Measurements from ENCODE around the gene STYXL2.

DNA sequence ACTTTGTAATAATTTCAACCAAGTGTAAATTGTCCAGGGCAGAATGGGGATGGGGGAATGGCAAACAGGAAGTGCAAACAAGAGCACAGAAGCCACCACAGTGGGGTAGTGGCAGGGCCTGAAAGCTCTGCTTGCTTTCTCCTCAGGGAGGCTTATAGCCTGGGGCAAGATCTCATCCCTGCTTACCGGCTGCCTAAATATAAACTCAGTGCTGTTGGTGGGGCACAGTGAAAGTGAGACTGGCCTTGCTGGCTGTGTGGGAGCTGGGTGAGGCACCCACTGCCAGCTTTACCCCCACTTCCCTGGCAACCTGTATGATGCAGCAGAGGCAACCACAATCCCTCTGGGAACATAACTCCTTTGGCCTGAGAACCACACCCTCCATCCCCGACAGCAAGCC is 15.2 kb downstream of the STYXL2 start:
- TF ChIP-seq POLR2AphosphoS5 (IDR thresholded peaks at IDR 0.05; ENCODE audit: low read depth), result no peak
- TF ChIP-seq CTCF (IDR thresholded peaks at IDR 0.05; ENCODE audit: insufficient read depth, low read length), result no peak
- TF ChIP-seq, protein P1, sequence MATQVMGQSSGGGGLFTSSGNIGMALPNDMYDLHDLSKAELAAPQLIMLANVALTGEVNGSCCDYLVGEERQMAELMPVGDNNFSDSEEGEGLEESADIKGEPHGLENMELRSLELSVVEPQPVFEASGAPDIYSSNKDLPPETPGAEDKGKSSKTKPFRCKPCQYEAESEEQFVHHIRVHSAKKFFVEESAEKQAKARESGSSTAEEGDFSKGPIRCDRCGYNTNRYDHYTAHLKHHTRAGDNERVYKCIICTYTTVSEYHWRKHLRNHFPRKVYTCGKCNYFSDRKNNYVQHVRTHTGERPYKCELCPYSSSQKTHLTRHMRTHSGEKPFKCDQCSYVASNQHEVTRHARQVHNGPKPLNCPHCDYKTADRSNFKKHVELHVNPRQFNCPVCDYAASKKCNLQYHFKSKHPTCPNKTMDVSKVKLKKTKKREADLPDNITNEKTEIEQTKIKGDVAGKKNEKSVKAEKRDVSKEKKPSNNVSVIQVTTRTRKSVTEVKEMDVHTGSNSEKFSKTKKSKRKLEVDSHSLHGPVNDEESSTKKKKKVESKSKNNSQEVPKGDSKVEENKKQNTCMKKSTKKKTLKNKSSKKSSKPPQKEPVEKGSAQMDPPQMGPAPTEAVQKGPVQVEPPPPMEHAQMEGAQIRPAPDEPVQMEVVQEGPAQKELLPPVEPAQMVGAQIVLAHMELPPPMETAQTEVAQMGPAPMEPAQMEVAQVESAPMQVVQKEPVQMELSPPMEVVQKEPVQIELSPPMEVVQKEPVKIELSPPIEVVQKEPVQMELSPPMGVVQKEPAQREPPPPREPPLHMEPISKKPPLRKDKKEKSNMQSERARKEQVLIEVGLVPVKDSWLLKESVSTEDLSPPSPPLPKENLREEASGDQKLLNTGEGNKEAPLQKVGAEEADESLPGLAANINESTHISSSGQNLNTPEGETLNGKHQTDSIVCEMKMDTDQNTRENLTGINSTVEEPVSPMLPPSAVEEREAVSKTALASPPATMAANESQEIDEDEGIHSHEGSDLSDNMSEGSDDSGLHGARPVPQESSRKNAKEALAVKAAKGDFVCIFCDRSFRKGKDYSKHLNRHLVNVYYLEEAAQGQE (IDR thresholded peaks at IDR 0.05; ENCODE audit: insufficient replicate concordance, low read depth), result no peak
- no peak for TF ChIP-seq GABPA (IDR thresholded peaks at IDR 0.05; ENCODE audit: low read depth)

All from HL-60 (cell line).